AG10803 (cell line): ENCODE data around the gene KCNA3.

ENCODE experiments used
- DNase-seq: peaks from one replicate; pipeline ENCODE4 v3.0.0; 2010; ENCODE audit warnings: low read depth
- H3K4me3 ChIP-seq: 2 replicates; pipeline ENCODE4 v1.5.1; 2011; ENCODE audit warnings: mild to moderate bottlenecking, low read length, control low read depth
- TF ChIP-seq, protein P1 (sequence below): conservative IDR thresholded peaks from 2 replicates; pipeline ENCODE4 v1.5.1; 2011; ENCODE audit warnings: mild to moderate bottlenecking, low read length, control low read depth, inconsistent platforms

KCNA3 gene

DNA sequence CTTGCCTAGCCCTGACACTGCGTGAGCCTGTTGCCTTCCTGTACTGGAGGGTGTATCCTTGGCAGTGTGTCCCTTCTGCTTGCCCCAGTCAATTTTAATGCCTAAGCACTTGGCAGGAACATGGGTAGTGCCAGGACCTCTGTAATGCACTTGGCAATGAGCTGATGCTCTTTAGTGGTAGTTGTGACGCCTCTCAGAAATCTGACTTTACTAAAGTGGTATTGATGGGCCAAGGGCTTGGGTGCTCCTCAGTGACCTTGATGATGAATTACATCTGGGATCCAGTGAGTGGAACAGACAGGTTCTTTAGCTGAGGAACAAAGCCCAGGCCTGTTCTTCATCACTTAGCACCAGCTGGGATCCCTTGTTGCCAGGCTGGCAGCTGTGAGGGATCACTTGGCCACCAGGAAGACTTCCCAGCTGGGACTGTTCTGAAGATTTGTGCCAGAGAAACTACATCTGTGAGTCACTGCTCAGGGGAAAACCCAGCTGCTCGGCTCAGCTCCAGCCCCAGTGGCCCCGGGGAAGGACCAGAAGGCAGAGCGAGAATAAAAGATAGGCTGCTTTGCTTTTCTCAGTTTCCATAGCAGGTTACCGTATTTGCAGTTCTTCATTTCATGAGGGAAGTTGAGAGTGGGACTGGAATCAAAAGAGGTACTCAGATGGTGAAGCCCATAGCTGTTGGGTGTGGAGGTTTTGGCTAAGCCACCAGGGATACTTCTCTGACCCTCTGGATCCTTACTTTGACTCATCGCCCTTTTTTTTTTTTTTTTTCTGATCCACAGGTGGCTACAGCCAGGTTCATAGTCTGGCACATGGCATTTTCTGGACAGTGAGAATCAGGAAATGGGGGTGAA lies 40.1 kb downstream of the KCNA3 start:
- DNase-seq = peak; percentile 54
- no peak overlapping the region for H3K4me3 ChIP-seq
- TF ChIP-seq, protein P1, sequence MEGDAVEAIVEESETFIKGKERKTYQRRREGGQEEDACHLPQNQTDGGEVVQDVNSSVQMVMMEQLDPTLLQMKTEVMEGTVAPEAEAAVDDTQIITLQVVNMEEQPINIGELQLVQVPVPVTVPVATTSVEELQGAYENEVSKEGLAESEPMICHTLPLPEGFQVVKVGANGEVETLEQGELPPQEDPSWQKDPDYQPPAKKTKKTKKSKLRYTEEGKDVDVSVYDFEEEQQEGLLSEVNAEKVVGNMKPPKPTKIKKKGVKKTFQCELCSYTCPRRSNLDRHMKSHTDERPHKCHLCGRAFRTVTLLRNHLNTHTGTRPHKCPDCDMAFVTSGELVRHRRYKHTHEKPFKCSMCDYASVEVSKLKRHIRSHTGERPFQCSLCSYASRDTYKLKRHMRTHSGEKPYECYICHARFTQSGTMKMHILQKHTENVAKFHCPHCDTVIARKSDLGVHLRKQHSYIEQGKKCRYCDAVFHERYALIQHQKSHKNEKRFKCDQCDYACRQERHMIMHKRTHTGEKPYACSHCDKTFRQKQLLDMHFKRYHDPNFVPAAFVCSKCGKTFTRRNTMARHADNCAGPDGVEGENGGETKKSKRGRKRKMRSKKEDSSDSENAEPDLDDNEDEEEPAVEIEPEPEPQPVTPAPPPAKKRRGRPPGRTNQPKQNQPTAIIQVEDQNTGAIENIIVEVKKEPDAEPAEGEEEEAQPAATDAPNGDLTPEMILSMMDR = no peak

DNA sequence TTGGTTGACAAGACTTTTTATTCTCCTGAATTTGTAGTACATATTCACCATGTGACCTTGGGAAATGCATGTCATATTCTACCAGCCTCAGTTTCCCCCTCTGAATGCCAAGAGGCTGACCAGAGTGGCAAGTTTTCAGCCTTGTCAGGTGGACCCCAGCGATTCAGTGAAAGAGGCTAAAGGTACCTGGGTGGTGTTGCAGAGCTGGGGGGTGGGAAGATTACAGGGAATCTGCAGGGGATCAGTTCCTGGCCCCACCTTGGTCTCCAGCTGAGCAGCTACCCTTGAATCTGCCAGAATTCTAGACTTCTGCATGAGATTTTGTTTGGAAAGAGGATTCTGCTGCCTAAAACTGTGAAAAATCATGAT lies 40.7 kb downstream of the KCNA3 start:
- H3K4me3 ChIP-seq = no peak overlapping the region
- TF ChIP-seq, protein P1 = no peak
- no peak for DNase-seq

DNA sequence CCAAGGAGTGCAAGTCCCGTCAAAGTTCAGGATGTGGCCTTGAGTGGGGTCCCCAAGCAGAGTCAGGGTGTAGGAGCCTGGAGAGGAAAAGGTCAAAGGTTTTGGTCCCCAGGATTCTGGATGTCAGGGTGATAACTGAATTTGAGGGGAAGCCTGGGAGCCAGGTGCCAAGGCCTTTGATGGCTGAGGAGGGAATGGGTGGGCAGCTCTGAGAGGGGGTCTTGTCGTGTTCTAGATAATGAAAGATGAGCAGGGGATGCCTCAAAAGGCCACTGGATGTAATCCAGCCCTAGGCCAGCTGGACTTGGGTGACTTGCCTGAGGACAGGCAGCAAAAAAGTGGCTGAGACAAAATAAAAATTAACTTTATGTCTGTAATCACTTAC lies 41.1 kb downstream of the KCNA3 start:
- TF ChIP-seq, protein P1 = no peak
- DNase-seq = no peak
- H3K4me3 ChIP-seq = no peak overlapping the region

DNA sequence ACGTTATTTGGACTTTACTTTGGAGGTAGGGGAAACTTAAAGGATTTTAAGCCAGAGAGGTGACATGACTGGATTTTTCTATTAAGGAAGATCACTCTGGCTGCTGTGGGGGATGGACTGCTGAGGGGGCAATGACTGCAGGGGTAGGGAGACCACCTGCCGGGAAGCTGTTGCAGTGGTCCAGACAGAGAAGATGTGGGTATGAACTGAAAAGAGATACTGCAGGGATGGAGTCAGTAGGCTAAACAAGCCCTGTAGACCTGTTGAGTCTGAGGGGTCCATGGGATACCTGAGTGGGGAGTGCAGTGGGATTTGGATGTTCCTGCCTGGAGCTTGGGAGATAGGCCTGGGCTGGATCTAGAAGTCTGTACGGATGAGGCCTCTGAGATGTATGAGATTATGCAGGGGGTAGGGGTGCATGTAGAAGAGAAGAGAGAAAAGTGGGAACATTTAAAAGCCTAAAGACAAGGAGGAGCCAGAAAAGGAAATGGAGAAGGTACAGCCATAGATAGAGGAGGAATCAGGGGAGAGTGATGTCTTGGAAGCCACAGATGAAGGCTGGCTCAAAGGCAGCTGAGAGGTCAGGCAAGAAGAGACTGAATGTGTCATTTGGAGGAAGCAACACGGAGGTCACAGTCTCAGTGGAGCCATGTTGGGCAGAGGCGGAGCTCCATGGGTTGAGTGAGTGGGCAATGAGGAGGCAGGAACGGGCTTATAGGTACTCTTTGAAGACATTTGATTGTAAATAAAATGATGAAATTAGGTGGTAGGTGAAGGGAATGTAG lies 42.7 kb downstream of the KCNA3 start:
- TF ChIP-seq, protein P1 = no peak
- H3K4me3 ChIP-seq = no peak overlapping the region
- DNase-seq = no peak

DNA sequence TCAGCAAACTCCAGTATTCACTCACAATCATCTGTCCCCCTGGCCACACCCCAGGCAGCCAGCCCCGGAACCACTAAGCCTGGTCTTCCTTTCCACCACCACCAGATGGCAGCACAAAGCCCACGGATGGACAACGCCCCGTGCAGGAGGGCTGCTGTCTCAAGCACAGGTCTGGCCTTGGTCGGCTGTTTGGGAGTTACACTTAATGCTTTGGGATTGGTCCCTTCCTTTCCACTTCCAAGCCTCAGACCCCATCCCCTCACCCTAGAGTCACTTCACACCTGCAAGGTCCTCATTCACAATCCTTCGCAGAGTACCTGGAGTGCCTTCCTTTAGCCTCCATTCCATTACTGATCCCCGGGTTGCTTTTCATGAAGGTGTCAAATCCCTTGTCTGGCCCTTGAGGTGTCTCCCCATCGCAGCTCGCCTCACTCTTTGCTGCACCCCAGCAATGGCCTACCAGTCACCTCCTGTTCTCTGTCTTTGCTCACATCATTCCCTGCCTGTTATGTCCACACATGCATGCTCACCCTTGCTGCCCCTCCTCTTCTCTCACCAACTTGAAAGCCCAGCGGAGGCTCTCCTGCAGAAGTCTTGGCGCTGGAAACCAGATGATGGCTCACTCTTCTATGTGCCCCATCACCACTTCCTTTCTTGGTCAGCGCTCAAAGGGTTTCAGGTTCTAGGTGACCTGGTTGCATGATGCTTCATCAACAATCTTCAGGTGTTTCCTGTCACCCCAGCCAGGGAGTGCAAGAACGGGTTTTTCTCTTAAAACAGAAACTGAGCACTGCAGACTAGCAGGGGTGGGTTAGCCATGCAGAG lies 43.7 kb downstream of the KCNA3 start:
- TF ChIP-seq, protein P1 = peak; percentile 88
- no peak overlapping the region for H3K4me3 ChIP-seq
- peak; percentile 46 for DNase-seq

DNA sequence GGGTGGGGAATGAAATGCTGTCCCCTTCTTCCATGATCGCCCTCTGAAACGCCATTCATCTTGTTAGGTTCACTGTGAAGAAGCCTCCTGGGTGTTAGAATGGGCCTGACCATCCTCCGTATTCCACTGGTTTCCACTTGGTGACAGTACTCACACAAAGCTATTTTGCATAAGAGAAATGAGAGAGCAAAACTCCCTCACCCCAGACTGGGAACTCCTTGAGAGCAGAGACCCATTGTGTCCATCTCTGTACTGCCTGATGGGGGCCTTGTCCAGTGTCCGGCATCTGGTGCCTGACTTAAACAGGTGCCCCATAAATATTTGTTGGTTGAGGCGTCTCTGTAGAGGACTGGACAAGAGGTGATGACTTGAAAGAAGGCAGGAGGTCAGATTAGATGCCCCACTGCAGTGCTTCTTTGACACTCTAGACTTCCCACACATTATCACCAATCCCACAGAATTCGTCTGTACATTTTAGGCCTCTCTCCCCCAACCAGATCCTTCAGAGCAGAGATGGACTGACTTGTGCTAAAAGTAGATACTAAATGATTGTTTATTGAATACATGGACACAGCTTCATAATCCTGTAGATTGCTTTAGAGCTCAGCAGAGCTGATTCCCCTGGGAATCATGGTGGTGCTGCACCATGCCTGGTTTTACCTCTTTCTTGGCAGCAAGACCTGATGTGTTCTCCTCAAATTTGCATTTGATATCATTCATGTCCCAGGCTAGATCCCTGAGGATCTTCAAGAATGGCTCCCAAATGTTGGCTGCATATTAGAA lies 46.2 kb downstream of the KCNA3 start:
- no peak for DNase-seq
- no peak overlapping the region for H3K4me3 ChIP-seq
- TF ChIP-seq, protein P1 = no peak
